Suprapubic skin (tissue), 4 donors: ENCODE measurements around the gene PPEF1.

Experiments
- CTCF ChIP-seq, 2 donors: fragments of 200-600 bp in 1 of 2; fragments of 450-650 bp in 1 of 2; sonication (generic) in 1 of 2; IDR thresholded peaks; one replicate each; pipeline ENCODE4 v1.5.1; 2016 to 2019; ENCODE audit warnings: antibody characterized with exemption in 2 of 2, mild to moderate bottlenecking in 1 of 2, moderate library complexity in 1 of 2
- POLR2A ChIP-seq, 2 donors: fragments of 450-650 bp; IDR thresholded peaks; one replicate each; pipeline ENCODE4 v1.6.1; 2017; ENCODE audit warnings: antibody characterized with exemption in 2 of 2, mild to moderate bottlenecking in 2 of 2, moderate library complexity in 2 of 2
- POLR2AphosphoS5 ChIP-seq, 3 donors: sonication (generic); formaldehyde crosslinking; IDR thresholded peaks; one replicate each; pipeline ENCODE4 v1.6.1; 2017; ENCODE audit warnings: antibody characterized with exemption in 3 of 3

GRCh38 chrX:18674788-18675735 lies 32.4 kb upstream of the PPEF1 start:
- TF ChIP-seq CTCF (IDR thresholded peaks at IDR 0.05): no peak
- no peak for TF ChIP-seq POLR2A (IDR thresholded peaks at IDR 0.05)
- peak in 1 of 3 donors; percentile 30 for TF ChIP-seq POLR2AphosphoS5 (IDR thresholded peaks at IDR 0.05)
